Pons (tissue), 1 donor: Measurements from ENCODE around the gene SPATA32.
"Not testable (repeated sequence)": the region's sequence is repeated elsewhere in the genome, so short reads cannot be mapped to it uniquely, and the experiment has no call there.

Experiments used
- DNase-seq: peaks from one replicate; pipeline ENCODE4 v3.0.0-alpha.2; 2016; ENCODE audit warnings: low spot score

Gene SPATA32

DNA sequence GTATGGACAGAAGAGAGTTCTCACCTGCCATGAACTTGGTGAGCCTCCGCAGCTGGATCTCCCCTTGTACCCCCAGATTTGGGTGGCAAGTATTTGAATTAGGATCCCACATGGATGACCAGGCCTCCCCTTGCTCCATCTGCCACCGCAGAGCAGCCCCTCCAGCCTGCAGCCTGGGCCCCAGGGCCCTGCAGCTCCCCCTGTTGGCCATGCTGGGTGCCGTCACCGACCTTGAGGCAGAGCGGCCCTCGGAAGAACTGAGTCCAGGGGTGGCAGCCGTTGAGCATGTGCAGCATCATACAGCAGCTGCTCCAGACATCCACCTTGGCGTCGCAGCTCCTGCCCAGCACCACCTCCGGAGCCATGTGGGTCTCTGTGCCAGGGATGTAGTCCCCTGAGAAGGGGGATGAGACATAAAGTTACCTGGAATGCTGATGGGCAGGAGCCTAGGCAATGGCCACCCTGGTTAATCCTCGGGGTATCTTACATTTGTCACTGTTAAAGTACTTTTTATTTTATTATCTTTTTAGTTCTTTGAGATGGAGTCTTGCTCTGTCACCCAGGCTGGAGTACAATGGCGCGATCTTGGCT, 9.0 kb upstream of the SPATA32 start:
- no peak for DNase-seq

DNA sequence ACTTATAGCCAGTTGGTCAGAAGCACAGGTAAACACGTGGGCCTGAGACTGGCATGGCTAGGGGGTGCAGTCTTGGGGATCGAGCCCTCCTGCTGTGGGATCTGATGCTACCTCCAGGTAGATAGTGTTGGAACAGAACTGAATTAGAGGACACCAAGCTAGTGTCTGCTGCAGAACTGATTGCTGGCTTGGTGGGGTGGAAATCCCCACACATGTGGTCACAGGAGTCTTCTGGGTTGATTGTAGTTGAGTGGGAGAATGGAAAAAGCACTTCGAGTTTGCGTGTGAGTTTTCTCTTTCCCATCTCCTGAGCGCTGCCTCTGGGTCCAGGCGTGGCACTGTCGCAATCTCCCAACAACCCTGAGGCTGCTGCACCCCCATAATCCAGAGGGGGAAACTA, 8.0 kb upstream of the SPATA32 start:
- DNase-seq: no peak

DNA sequence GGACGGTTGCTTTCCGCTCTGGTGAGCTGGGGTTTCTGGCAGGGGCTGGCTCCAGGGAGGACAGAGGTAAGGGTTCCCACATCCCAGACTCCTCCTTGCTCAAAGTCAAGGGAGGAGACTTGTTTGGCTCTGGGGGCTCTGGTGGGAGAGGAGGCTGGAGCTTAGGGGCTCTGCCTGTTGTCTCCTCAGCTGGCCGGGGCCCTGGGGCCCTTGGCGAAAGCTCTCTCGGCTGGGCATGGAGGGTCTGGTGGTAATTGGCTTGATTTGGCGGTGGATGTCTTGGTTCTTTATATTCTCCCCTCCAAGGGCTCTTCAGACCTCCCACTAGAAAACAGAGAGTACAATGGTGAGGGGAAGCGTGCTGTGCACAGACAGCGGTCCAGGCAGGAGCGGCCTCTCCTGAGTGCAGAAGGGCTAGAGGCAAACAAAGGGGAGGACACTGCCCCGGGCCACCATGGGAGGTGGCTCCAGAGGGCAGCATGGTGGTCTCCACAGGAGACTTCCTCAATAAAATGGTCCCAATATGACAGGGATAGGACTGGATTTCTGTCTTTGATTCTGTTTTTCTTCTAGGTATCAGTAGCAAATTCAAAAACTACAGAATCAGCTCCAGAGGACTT, 5.7 kb upstream of the SPATA32 start:
- DNase-seq: no peak

DNA sequence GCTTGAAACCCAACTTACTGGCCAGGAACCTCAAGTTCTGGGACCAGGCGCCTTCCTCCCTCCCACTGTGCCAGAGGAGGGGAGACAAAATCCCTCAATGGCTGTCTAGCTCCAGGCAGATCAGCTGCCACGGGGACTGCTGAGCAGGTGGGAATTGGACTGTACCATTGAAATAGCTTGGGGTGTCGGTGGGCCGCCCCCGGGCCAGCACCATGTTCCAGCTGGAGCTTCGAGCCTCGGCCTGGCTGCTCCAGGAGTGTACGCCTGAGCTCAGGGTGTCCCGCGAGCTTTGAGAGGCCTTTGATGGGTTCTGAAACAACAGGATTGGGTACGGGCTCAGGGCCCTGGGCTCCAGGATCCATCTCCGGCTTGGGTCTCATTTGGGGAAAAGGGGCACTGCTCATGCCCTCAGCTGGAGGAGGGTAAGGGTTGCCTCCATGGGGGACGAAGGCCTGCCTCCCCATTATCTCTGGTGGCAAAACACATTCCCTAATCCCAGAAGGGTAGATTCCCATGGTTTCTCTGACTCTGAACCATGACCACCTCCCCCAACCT, 4.6 kb upstream of the SPATA32 start:
- DNase-seq: no peak

DNA sequence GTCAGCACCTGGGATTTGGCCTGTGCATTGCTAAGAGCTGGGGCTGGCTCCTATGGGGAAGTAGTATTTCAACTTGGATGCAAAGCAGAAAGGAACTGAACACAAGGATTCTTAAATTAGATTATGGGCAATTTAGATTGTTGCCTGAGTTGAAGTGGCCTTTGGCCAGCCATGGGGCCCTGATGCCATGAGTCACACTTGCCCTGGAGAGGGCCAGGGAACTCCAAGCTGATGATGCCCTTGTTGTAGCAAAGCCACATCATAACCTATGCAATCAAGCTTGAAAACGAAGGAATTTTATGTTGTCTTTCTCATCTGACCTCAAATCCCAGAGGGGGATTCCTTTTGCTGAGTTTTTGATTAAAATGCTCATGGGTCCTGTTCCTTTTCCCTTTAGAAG, 3.9 kb upstream of the SPATA32 start:
- DNase-seq: no peak

DNA sequence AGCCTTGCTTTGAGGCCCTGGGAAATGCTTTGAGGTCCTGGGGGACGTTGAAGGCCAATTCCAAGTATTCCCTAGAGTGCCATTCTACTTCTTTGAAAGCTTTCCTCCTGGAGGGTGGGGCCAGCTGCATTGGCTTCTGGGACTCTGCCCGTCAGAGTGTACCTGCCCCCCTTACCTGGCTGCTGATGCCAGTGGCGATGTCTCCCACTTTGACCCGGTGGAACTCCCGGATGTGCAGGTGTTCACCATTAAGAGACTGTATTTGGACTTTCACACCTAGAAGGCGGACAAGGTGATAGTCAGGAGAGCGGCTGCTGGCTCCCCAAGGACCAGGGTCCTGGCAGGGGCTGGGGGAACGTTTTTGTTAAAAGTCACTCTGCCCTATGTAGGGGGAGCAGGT, 3.1 kb upstream of the SPATA32 start:
- DNase-seq: no peak

DNA sequence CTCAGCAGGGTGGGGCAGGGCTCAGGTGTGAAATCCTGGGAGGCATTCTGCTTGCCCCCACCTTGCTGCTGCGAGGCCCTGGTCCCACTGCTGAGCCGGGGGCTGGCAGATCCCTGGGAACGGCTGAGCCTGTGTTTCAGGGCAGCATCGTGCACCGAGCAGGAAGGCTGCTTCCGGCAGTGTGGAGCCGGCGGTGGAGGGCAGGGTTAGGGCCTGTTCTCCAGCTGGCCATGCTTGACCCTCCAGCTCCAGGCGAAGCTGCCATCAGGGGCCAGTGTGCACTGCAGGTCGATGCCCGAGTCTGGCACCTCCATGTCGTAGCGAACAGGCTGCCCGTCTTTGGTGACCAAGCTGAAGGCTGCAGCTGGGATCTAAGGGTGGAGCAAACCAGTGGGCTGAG, 2.5 kb upstream of the SPATA32 start:
- no peak for DNase-seq

DNA sequence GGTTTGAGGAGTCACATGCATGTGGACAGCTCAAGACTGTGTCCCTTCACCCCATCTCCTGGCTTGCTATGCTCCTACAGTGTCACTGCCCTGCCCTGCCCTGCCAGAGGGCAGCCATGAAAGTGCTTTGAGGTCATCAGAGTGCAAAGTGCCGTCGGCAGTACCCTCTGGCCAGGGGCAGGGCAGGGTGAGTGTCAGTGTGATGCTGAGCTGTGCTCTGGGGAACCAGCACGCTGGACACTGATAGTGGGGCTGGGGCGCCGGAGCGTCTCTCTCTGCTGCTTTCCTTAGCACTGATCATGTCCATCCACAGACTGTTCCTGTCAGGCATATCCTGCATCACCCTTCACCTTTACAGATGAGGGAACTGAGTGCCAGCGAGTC, 1.6 kb upstream of the SPATA32 start:
- no peak for DNase-seq

DNA sequence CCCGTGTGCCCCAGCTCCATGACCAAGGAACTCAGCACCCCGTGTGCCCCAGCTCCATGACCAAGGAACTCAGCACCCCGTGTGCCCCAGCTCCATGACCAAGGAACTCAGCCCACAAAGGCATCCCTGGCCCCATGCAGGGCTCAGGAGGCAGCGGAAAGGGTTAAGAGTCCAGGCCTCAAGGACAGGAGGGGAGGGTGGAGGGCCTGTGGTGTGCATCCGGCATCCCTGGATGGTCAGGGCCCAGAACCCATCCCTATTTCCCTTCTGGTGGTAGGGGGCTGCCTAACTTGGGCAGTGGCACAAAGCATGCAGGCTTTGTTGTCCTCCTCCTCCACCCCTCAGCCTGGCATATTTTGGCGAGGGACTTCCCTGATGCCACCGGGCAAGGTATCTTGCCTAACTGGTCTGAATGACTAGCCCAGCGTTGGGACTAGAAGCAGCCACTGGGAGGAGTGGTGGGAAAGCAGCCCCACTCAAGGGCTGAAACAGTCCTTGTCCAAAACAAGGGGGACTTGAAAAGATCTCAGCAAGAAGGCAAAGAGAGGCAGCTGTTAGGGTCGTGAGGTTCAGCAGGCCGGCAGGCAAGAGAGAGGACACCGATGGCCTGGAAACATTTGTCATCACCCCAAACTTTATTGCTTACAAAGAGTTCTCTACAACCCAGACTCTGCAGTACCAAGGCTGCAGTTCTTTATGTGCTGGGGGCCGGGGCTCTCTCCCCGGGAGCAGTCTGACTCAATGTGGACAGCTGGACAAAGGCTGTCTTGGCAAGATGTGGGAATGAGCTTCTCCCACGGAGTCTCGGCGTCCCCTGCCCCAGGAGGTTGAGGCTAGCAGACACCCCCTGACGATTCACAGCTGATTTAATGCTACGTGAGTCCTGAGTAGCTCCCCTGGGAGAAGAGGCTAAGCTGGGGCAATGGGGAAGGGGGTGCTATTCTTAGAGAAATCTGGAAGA, 902 bp upstream of the SPATA32 start:
- DNase-seq: no peak

DNA sequence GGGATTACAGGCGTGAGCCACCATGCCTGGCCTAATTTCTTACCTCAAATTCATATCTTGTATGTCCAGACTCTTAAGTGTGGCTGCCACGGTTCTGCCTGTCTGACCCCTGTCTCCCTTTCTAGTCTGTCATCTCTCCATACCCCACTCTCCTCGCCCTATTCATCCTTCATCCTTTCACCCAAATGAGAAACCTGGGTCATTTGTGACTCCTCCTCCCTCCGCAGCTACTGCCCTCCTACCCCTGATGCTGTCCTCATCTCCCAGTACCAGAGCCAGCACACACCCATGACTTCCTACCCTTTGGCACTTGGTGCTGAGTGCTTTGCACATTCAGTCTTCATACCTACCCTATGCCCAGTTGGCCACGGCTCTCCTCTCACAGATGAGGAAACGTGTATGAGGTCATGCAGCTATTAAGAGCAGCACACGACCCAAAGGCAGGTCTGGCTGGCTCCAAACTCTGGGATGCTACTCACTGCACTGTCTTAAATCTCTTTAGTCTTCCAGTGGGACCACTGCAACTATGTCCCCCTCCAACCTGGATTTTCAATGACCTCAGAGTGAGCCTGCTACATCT, 1.6 kb downstream of the SPATA32 start:
- no peak for DNase-seq

DNA sequence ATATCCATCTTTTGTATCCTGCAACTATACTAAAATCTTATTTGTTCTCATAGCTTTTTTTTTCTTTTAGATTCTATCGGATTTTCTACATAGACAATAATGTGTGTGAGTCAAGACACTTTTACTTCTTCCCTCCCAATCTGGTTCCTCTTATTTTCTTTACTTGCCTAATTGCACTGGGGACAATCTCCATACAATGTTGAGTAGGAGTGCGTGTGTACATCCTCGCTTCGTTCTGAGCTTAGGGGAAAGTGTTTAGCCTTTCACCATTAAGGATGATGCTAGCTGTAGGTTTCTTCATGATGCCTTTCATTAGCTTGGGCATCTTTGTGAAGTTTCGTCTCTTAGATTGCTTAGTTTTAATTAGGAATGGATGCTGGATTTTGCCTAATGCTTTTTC, 2.9 kb downstream of the SPATA32 start:
- no peak for DNase-seq

DNA sequence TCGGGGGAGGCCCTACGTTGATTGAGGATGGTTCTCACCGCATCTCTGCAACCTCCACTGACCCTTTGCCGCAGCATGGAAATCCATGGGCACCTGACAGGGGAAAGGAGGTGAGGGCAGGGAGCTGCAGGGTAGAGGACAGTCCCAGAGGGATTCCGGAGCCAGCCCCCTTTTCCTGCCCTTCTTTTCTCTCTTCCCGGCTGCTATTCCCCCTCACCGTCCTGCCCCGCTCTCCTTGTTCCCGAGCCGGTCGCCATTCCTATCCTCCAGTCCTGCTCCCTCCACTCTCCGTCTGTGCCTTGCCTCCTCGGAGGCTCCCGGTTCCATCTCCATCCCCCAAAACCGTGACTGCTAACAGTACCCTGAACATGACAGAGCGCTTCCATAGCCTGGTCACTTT, 4.8 kb downstream of the SPATA32 start:
- no peak for DNase-seq

DNA sequence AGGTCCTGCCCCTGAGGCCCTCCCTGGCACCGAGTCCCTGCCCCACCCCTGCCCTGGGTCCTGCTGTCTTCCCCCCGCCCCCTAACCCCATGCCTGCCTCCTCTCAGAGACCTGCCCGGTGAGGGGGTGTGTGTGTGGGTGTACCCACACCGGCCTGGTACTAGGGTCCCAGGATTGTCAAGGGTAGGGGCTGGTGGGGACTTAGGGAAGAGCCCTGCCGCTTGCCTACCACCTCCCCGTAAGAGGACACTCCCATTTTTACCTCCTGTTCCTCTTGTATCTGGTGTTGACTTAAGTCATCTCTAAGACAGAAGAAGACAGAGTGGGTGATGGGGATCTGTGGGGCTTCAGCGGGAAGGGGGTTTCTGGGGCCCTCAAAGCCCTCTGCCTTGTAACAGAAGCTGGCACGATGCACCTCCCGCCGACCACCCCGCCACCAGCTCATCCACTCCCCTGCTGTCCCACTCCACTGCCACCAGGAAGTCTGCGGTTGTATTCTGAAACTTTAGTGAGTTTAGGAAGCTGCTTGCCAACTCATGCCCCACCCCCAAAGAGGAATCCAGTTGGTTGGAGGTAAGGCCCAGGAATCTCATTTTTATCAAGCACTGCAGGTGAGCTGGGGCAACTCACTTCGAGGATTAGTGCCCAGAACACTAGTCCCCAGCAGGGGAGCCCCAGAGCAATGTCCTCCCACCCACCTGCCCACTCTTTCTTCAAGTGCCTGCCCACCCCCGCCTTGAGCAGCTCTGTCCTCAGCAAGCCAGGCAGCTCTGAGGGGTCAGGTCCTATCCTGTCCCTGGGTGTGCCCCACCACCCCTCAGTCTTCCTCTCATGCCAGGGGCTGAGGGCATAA, 5.6 kb downstream of the SPATA32 start:
- DNase-seq: no peak

DNA sequence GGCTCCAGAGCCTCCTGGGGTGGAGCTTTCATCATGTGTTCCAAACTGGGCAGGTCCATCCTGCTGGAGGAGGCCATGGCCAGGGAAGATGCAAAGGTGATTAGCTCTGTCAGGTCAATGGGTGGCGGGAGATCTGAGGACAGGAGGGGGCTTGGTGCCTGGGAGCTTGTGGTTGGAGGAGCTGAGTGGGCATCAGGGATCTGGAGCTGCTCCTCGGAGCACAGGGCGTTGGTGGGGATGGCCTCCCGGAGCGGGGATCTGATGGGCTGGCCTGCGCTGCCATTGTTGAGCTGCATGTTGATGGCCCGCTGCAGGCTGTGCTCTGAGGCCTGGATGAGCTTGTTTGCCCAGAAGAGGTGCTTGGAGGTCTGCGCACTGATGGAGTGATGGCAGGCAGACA, 6.5 kb downstream of the SPATA32 start:
- no peak for DNase-seq

DNA sequence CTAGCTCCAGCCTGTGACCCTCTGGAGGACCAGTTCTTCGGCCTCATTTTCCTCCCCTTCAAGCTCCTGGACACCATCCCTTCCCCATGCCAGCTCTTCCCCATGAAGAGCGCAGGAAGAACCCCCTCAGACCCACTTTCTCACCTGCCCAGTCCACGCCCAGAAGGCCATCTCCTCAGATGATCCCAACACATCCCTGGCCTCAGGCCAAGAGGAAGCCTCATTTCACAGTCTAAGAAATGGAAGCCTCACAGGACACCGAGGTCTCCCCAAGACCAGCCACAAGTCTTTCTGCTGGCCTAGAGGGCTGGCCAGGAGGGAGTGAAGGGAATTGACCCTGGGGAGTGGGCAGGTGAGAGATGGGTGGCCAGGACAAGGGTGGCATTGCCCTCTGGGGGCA, 8.0 kb downstream of the SPATA32 start:
- DNase-seq: no peak

DNA sequence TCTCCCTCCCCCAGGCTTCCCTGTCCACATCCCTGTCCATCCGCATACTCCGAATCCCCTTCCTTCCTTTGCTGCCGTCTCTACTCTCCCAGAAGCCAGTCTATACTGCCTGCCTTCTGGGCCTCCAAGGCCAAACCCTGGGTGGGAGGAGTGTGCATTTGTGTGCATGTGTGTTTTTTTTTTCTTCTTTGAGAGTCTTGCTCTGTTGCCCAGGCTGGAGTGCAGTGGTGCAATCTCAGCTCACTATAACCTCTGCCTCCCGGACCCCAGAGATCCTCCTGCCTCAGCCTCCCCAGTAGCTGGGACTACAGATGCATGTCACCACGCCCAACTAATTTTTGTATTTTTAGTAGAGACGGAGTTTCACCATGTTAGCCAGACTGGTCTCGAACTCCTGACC, 8.7 kb downstream of the SPATA32 start:
- DNase-seq: not testable (repeated sequence)

DNA sequence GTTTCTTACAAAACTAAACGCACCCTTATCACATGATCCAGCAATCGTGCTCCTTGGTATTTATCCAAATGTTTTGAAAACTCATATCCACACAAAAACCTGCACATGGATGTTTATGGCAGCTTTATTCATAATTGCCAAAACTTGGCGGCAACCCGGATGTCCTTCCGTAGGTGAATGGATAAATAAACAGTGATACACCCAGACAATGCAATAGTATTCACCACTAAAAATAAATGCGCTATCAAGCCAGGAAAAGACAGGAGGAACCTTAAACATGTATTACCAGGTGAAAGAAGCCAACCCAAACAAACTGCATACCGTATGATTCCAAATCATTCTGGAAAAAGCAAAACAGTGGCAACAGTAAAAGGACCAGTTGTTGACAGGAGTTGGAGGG, 10.0 kb downstream of the SPATA32 start:
- no peak for DNase-seq

DNA sequence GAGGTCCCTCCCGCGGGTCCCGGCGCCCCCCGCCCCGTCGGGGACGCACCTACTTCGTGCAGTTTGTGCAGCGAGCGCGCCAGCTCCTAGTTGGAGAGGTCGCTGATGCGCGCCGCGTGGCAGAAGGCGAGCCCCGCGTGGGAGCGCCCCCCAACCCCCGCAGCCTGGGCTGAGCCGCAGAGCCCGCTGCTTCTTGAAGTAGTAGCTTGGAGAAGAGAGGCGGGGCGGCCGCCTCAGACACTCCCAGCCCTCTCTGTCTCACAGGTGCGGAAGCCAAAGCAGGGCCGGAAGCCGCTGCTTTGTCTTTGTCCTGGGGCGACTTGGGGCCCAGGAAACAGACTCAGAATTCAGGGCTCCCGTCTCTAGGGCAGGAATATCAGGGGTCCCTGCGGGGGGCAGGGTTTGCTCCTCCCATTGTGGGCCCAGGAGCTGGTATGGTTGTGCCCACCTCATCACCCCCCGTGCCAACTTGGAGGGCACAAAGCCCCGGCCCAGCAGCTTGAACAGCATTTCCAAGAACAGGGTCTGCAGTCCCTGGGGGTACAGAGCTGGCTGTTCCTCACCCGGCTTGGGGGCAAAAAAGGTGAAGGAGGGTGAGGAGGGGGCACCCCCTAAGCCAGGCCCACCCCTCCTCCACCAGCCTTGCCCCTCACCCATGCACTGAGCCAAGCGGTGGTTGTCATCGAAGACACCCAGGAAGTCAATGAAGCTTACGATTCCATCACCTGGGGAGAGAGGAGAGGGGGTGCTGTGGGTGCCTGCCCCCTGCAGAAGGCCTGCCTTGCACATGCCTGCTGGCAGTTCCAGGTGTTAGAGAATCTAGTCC, 13.5 kb downstream of the SPATA32 start:
- DNase-seq: no peak

DNA sequence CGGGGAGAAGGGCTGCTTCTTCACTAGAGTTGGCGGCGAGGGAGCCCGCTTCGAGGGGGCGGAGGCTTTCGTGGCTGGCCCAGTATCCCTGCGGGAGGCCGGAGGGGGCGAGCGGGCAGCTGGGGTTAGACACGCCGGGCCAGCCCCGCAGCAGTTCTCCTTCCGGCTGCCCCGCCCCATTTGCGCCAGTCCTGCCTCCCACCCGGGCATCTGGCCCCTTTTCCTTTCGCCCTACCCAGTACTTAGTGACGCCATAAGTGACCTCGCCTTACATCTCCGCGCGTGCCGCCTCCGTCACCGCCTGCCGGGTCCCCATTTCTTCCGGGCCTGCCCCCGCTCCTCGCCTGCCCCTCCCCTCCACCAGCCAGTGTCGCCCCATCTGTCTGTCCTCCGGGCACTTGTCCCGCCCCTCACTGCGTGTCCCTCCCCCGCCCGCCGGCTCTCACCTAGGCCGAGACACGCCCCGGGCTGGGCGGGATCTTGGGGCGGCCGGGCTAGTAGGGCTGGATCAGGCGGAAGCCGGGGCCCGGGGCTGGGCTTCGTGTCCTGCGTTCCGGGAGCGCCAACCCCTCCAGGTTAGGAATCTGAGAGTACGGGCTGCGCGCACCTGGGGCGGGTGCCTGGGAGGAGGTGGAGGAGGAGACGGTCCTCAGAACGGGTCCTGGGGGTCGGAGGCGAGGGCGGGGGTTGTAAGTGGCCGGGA, 14.3 kb downstream of the SPATA32 start:
- no peak for DNase-seq

DNA sequence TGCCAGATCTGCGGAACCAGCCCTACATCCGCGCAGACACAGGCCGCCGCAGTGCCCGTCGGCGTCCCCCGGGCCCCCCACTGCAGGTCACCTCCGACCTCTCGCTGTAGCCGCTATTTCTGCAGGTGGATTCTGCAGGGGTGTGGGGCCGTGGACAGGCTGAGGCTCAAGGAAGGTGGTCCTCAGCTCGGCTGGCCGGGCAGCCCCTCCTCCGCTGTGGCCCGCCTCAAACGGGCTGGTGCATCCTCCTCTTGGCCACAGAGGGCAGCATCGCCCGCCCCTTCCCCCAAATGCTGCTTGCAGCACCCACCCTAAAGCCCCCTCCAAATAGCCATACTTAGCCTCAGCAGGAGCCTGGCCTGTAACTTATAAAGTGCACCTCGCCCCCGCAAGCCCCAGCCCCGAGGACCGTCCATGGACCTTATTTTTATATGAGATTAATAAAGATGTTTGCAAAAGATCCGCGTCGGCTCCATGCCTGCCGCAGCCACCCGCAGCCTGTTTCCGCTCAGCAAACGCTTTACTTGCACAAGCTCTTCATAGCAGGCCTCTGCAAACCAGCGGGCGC, 14.9 kb downstream of the SPATA32 start:
- DNase-seq: no peak
